GM18507 (cell line): Measurements from ENCODE around the gene MAMLD1.

Experiments used
- DNase-seq: peaks from one replicate; pipeline ENCODE4 v3.0.0; 2011; ENCODE audit warnings: low read depth; ENCODE audit not compliant: insufficient read length; ENCODE audit errors: extremely low spot score
- FAIRE-seq: peaks from 2 replicates; lab custom pipeline; 2011; peaks lifted over from hg19 to GRCh38; lab: Jason Lieb, UNC

MAMLD1 gene

GRCh38 chrX:150483356-150483985 is 120.4 kb downstream of the MAMLD1 start:
- no peak for FAIRE-seq
- no peak for DNase-seq

- FAIRE-seq (peak; percentile 69), DNase-seq (no peak)
These were observed 122.9 kb downstream of the MAMLD1 start for GRCh38 chrX:150486011-150486410.

- DNase-seq = no peak
- FAIRE-seq = no peak
These were observed 124.4 kb downstream of the MAMLD1 start for GRCh38 chrX:150487369-150488094.

GRCh38 chrX:150489359-150490015 is 126.4 kb downstream of the MAMLD1 start:
- FAIRE-seq (no peak), DNase-seq (no peak)

- FAIRE-seq (no peak), DNase-seq (no peak)
These were observed 132.4 kb downstream of the MAMLD1 start for GRCh38 chrX:150495496-150495895.

GRCh38 chrX:150499240-150499639 is 136.1 kb downstream of the MAMLD1 start:
- DNase-seq (no peak), FAIRE-seq (no peak)

- FAIRE-seq (no peak), DNase-seq (no peak)
These were observed 139.0 kb downstream of the MAMLD1 start for GRCh38 chrX:150502091-150502490.

- DNase-seq = no peak
- FAIRE-seq = no peak
These were observed 140.1 kb downstream of the MAMLD1 start for GRCh38 chrX:150502979-150503897.

GRCh38 chrX:150503898-150504219 is 140.7 kb downstream of the MAMLD1 start:
- no peak for DNase-seq
- FAIRE-seq = no peak

GRCh38 chrX:150504397-150505182 is 141.5 kb downstream of the MAMLD1 start:
- no peak for DNase-seq
- no peak for FAIRE-seq

- DNase-seq = no peak
- no peak for FAIRE-seq
These were observed 142.9 kb downstream of the MAMLD1 start for GRCh38 chrX:150506020-150506419.

GRCh38 chrX:150506486-150506885 is 143.4 kb downstream of the MAMLD1 start:
- FAIRE-seq (no peak), DNase-seq (no peak)

- FAIRE-seq = no peak
- DNase-seq = no peak
These were observed 144.2 kb downstream of the MAMLD1 start for GRCh38 chrX:150507251-150507856.

- FAIRE-seq = no peak
These were observed 144.9 kb downstream of the MAMLD1 start for GRCh38 chrX:150508018-150508417.

GRCh38 chrX:150508451-150509367 is 145.6 kb downstream of the MAMLD1 start:
- no peak for DNase-seq
- no peak for FAIRE-seq

More at GRCh38 chrX:150508018-150508417, 144.9 kb downstream of the MAMLD1 start:
- no peak for DNase-seq

GRCh38 chrX:150509703-150510102 is 146.6 kb downstream of the MAMLD1 start:
- FAIRE-seq (no peak), DNase-seq (no peak)

- DNase-seq (no peak), FAIRE-seq (no peak)
These were observed 149.4 kb downstream of the MAMLD1 start for GRCh38 chrX:150512461-150512901.

GRCh38 chrX:150513544-150513943 is 150.4 kb downstream of the MAMLD1 start:
- no peak for DNase-seq
- FAIRE-seq = no peak
